Measurements from ENCODE around the gene OR10R2.

The OR10R2 gene

DNA sequence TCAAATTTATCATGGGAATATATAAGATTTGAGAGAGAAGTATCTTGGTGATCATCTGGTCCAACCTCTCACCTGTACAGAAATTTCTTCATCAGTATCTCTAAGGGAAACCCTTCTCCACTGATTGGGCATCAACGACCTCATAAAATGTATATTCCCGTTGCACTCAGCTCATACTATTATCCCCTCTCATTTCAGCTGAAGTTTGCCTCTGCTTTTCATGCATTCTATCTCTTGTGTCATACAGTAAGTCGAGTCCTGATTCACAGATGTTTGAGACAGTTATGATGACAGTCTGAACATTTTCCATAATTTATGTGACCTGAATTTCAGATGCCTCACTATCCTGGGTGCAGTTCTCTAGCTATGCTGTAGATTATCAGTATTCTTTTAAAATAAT lies 21.0 kb downstream of the OR10R2 start:
- no peaks in the 10 kb centered on the region for H3K27me3 ChIP-seq (ENCODE audit: low read depth, low read length)
- H3K4me3 ChIP-seq (ENCODE audit: low read depth in 1 of 2, low read length in 2 of 2), result no peak overlapping the region
- H3K4me1 ChIP-seq (ENCODE audit: control insufficient read depth in 1 of 2, insufficient read depth in 2 of 2, low read length in 2 of 2), result no peaks in the 10 kb centered on the region
- H3K36me3 ChIP-seq (ENCODE audit: control insufficient read depth in 1 of 2, insufficient read depth in 2 of 2, low read length in 2 of 2), result no peaks in the 10 kb centered on the region
- H3K27ac ChIP-seq (ENCODE audit: low read length), result no peak overlapping the region
- H3K9me3 ChIP-seq (ENCODE audit: control insufficient read depth in 1 of 2, low read length in 2 of 2), result no peaks in the 10 kb centered on the region

DNA sequence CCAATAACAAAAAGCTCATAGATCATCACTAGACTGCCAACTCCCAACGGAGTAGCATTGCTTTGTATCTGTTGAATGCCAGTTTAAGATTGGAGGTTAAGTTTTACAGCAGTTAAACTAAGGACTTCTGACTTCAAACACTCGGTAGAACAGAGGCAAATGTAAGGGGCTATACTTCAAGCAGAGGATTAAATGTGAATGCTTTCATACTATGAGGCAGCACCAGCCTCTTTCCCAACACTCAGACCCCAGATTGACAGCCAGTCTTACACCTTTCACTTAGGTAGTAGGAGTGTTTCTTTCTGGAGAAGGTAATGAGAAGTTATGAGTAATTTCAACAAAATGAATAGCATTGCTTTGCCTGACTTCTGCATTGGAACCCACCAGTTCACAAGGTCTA lies 22.8 kb downstream of the OR10R2 start:
- no peaks in the 10 kb centered on the region for H3K27me3 ChIP-seq (ENCODE audit: low read depth, low read length)
- no peaks in the 10 kb centered on the region for H3K9me3 ChIP-seq (ENCODE audit: control insufficient read depth in 1 of 2, low read length in 2 of 2)

DNA sequence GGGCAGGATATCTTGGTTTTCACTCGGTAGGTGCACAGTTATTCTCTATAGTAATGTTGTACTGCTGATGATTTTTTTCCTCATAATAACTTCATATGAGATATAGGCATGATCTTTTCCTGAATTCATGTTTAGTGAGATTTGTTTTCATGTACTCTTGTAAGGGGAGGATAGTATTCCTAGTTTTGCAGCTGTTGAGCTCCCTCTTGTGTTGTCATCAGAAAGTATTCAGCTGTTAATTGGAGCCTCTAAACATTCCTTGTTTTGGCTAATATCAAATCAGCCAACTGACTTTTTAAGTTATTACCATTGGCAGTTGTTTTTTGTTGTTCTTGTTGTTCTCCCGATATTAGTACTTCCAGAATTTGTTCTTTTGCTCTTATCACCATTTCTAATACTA lies 24.4 kb downstream of the OR10R2 start:
- Histone ChIP-seq H3K4me1 (ENCODE audit: control insufficient read depth in 1 of 2, insufficient read depth in 2 of 2, low read length in 2 of 2) (no peaks in the 10 kb centered on the region), H3K27ac (ENCODE audit: low read length) (no peak overlapping the region), H3K27me3 (ENCODE audit: low read depth, low read length) (no peaks in the 10 kb centered on the region), H3K36me3 (ENCODE audit: control insufficient read depth in 1 of 2, insufficient read depth in 2 of 2, low read length in 2 of 2) (no peaks in the 10 kb centered on the region), H3K9me3 (ENCODE audit: control insufficient read depth in 1 of 2, low read length in 2 of 2) (no peaks in the 10 kb centered on the region), H3K4me3 (ENCODE audit: low read depth in 1 of 2, low read length in 2 of 2) (no peak overlapping the region)

More for the DNA sequence above, 22.8 kb downstream of the OR10R2 start:
- H3K36me3 ChIP-seq (ENCODE audit: control insufficient read depth in 1 of 2, insufficient read depth in 2 of 2, low read length in 2 of 2), result no peaks in the 10 kb centered on the region
- H3K4me3 ChIP-seq (ENCODE audit: low read depth in 1 of 2, low read length in 2 of 2), result no peak overlapping the region
- H3K4me1 ChIP-seq (ENCODE audit: control insufficient read depth in 1 of 2, insufficient read depth in 2 of 2, low read length in 2 of 2), result no peaks in the 10 kb centered on the region
- H3K27ac ChIP-seq (ENCODE audit: low read length), result no peak overlapping the region

DNA sequence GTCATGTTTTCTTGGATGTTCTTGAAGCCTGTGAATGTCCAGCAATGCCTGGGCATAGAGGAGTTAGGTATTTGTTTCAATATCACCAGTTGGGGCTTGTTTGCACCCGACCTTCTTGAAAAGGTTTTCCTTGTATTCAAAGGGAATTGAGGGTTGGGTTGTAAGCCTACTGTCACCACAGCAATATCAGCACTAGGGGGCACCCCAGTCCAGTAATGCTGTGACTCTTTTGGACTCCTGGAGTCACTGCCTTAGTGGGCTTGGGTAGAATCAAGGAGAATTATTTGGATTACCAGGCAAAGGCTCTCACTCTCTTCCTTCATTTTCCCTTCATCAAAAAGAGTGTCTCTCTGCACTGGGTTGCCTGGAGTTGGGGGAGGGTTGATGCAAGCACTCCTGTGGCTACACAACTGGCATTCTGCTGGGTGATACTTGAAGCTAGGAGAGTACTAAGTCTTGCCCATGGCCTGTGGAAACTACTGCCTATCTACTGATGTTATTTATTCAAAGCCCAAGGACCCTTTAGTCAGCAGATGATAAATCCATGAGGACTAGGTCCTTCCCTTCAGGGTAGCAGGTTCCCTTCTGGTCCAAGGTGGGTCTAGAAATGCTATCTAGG lies 34.5 kb downstream of the OR10R2 start:
- Histone ChIP-seq H3K9me3 (ENCODE audit: control insufficient read depth in 1 of 2, low read length in 2 of 2) (peaks cover 0 to 3% of the 10 kb centered on the region in 2 donors), H3K4me1 (ENCODE audit: control insufficient read depth in 1 of 2, insufficient read depth in 2 of 2, low read length in 2 of 2) (no peaks in the 10 kb centered on the region), H3K27me3 (ENCODE audit: low read depth, low read length) (no peaks in the 10 kb centered on the region), H3K4me3 (ENCODE audit: low read depth in 1 of 2, low read length in 2 of 2) (no peak overlapping the region), H3K27ac (ENCODE audit: low read length) (no peak overlapping the region), H3K36me3 (ENCODE audit: control insufficient read depth in 1 of 2, insufficient read depth in 2 of 2, low read length in 2 of 2) (no peaks in the 10 kb centered on the region)

DNA sequence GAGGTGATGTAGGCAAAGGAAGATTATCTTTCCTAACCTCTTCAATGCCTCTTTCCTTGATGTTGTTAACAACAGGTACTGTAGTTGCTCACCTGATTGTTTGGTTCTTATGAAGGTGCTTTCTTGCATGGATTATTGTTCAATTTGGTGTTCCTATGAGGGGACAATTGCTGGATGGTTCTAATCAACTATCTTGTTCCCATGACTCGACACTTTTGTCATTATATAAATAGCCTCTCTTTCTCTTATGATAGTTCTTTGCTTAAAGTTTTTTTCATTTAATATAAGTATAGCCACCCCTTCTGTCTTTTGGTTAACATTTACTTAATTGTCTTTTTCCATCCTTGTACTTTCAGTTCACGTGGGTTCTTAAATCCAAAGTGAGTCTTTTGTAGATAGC lies 35.5 kb downstream of the OR10R2 start:
- H3K4me1 ChIP-seq (ENCODE audit: control insufficient read depth in 1 of 2, insufficient read depth in 2 of 2, low read length in 2 of 2), result no peaks in the 10 kb centered on the region
- H3K4me3 ChIP-seq (ENCODE audit: low read depth in 1 of 2, low read length in 2 of 2), result no peak overlapping the region
- H3K36me3 ChIP-seq (ENCODE audit: control insufficient read depth in 1 of 2, insufficient read depth in 2 of 2, low read length in 2 of 2), result no peaks in the 10 kb centered on the region
- H3K27me3 ChIP-seq (ENCODE audit: low read depth, low read length), result no peaks in the 10 kb centered on the region
- H3K27ac ChIP-seq (ENCODE audit: low read length), result no peak overlapping the region
- H3K9me3 ChIP-seq (ENCODE audit: control insufficient read depth in 1 of 2, low read length in 2 of 2), result no peaks in the 10 kb centered on the region

DNA sequence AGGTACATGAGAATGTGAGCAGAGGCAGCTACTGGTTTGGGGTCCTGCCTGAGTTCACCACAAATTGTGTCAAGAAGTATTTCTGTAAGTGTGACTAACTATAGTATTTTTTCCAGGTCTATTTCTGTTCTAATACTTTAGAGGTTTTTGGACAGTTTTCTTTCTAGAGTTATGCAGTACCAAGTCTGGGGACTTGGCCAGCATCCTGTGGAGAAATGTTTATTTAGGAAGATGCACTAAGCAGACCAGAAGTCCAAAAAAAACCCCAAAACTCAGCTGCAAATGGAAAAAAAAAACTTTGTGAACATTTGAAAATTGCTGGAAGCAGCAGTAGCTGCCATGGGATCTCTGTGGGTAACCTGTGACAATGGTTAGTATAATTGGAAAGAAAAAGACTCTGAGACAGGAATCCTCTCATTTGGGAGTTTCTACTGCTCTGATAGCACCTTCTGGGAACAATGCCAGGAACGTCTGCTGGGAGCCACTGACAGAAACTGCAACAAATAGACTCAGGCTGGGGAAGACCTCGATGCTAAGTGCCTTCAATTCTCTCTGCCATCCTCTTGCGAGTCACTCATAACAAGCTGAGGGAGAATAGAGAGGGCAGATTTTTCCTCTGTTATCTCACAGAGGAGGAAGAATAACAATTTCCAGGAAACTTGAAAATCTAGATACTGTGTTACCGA lies 37.6 kb downstream of the OR10R2 start:
- Histone ChIP-seq H3K27ac (ENCODE audit: low read length) (no peak overlapping the region), H3K9me3 (ENCODE audit: control insufficient read depth in 1 of 2, low read length in 2 of 2) (no peaks in the 10 kb centered on the region)

DNA sequence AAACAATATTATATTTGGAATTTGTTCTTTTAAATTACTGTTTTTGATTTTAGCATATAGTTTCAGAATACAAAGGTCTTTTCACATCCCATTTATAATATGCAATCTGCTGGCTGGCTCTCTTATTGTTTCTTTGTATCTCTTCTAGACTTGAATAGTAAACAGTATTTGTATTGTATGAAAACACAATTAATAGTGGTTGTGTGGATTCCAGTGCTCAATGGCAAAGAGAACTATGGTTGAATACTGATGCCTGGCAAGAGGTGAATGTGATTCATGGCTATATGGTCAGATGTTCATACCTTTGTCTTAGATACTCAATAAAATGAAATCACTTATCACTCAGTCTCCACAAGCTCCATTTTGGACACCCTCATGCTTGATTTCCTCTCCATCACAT lies 44.9 kb downstream of the OR10R2 start:
- peaks cover 0 to 3% of the 10 kb centered on the region in 2 donors for H3K9me3 ChIP-seq (ENCODE audit: control insufficient read depth in 1 of 2, low read length in 2 of 2)
- no peaks in the 10 kb centered on the region for H3K36me3 ChIP-seq (ENCODE audit: control insufficient read depth in 1 of 2, insufficient read depth in 2 of 2, low read length in 2 of 2)
- H3K4me3 ChIP-seq (ENCODE audit: low read depth in 1 of 2, low read length in 2 of 2), result no peak overlapping the region
- no peaks in the 10 kb centered on the region for H3K27me3 ChIP-seq (ENCODE audit: low read depth, low read length)
- no peaks in the 10 kb centered on the region for H3K4me1 ChIP-seq (ENCODE audit: control insufficient read depth in 1 of 2, insufficient read depth in 2 of 2, low read length in 2 of 2)
- H3K27ac ChIP-seq (ENCODE audit: low read length), result no peak overlapping the region

More for the DNA sequence above, 37.6 kb downstream of the OR10R2 start:
- Histone ChIP-seq H3K4me3 (ENCODE audit: low read depth in 1 of 2, low read length in 2 of 2) (no peak overlapping the region), H3K36me3 (ENCODE audit: control insufficient read depth in 1 of 2, insufficient read depth in 2 of 2, low read length in 2 of 2) (no peaks in the 10 kb centered on the region), H3K4me1 (ENCODE audit: control insufficient read depth in 1 of 2, insufficient read depth in 2 of 2, low read length in 2 of 2) (no peaks in the 10 kb centered on the region), H3K27me3 (ENCODE audit: low read depth, low read length) (no peaks in the 10 kb centered on the region)

DNA sequence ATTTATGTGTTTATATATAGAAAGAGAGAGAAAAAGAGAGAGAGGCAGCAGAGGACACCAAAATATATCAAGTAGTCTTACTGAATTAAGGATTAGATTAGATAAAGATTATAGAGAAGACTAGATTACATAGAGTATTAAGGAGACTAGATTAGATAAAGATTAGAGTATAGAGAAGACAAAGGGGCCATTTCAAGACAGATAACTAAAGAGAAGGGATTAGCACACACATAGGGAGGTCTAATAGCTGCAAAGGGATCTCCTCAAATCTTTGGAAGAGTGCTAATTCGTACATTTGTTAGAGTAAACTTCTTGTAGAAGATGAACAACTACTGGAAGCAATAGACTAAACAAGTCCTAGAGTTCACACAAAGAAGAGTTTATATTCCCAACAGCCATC lies 48.0 kb downstream of the OR10R2 start:
- Histone ChIP-seq H3K36me3 (ENCODE audit: control insufficient read depth in 1 of 2, insufficient read depth in 2 of 2, low read length in 2 of 2) (no peaks in the 10 kb centered on the region), H3K9me3 (ENCODE audit: control insufficient read depth in 1 of 2, low read length in 2 of 2) (peaks cover 0 to 3% of the 10 kb centered on the region in 2 donors), H3K4me3 (ENCODE audit: low read depth in 1 of 2, low read length in 2 of 2) (no peak overlapping the region), H3K4me1 (ENCODE audit: control insufficient read depth in 1 of 2, insufficient read depth in 2 of 2, low read length in 2 of 2) (no peaks in the 10 kb centered on the region), H3K27me3 (ENCODE audit: low read depth, low read length) (no peaks in the 10 kb centered on the region), H3K27ac (ENCODE audit: low read length) (no peak overlapping the region)

DNA sequence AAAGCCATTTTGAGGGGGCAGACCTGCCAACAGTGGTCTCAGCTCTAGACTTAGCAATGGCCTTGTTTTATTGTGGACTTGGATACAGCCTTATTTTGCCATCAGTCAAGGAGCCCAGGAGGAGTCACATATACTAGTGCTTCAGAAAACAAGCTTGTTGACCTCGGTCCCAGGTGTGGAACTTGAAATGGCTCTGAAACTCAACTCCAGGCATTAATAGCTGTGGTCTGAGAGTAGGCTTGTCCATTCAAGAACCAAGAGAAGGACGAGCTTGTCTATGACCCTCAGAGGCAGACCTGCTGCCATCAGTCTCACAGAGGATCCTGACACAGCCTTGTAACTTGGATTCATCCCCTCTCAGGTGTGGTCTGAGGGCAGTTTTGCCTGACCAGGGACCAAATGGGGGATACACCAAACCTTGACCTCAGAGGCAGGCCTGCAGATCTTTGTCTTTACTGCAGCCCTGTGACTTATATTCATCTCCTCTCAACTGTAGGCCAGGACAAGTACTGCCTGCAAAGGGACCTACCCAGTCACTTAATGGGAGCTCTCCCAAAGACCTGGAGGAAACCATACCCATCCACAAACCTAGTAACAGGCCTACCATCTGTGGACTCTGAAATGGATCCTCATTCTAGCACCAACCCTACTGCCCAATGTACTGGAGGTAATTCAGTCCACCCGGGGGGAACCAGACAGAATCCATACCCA lies 49.1 kb downstream of the OR10R2 start:
- H3K9me3 ChIP-seq (ENCODE audit: control insufficient read depth in 1 of 2, low read length in 2 of 2), result peaks cover 0 to 3% of the 10 kb centered on the region in 2 donors

DNA sequence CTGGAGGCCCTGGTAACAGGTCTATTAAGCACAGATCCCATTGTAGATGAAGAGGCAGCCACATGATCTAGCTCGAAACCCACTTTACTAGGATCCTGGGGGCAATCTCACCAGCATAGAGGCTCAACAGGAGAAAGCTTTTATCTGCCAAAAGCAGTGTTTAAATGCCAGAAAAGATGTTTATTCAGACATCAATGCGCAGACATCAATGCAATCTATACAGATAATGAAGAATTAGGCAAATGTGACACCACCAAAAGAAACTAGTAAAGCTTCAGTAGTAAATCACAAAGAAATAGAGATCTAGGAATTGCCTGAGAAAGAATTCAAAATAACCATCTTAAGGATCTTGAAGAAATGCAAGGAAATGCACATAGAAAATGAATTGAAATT lies 49.6 kb downstream of the OR10R2 start:
- Histone ChIP-seq H3K4me1 (ENCODE audit: control insufficient read depth in 1 of 2, insufficient read depth in 2 of 2, low read length in 2 of 2) (no peaks in the 10 kb centered on the region), H3K4me3 (ENCODE audit: low read depth in 1 of 2, low read length in 2 of 2) (no peak overlapping the region), H3K36me3 (ENCODE audit: control insufficient read depth in 1 of 2, insufficient read depth in 2 of 2, low read length in 2 of 2) (no peaks in the 10 kb centered on the region), H3K9me3 (ENCODE audit: control insufficient read depth in 1 of 2, low read length in 2 of 2) (peaks cover 0 to 3% of the 10 kb centered on the region in 2 donors), H3K27ac (ENCODE audit: low read length) (no peak overlapping the region), H3K27me3 (ENCODE audit: low read depth, low read length) (no peaks in the 10 kb centered on the region)

More for the DNA sequence above, 49.1 kb downstream of the OR10R2 start:
- Histone ChIP-seq H3K4me3 (ENCODE audit: low read depth in 1 of 2, low read length in 2 of 2) (no peak overlapping the region), H3K4me1 (ENCODE audit: control insufficient read depth in 1 of 2, insufficient read depth in 2 of 2, low read length in 2 of 2) (no peaks in the 10 kb centered on the region), H3K27me3 (ENCODE audit: low read depth, low read length) (no peaks in the 10 kb centered on the region), H3K36me3 (ENCODE audit: control insufficient read depth in 1 of 2, insufficient read depth in 2 of 2, low read length in 2 of 2) (no peaks in the 10 kb centered on the region), H3K27ac (ENCODE audit: low read length) (no peak overlapping the region)

DNA sequence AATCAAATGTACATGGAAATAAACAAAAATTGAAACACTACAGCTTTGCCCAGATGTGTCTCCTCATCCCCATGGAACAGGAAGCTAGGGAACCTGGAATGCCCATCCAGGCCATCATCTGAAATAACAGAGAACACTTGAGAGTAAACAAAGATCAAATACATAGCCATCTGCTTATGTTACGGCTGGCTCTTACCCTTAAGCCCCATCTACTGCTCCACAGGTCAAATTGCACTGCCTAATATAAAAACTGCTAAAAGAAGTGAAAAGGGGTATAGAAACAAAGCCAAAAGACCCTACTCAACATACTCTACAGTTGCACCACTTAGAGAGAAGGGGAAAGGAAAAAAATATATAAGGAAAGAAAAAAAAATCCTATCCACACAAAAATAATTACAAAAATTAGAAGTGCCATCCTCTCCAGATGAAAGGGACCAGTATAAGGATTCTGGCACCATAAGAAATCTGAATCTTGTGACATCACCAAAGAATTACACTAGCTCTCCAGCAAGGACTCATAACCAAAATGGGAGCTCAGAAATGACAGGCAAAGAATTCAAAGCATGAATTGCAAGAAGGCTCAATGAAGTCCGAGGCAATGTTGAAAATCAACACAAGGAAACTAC lies 55.3 kb downstream of the OR10R2 start:
- Histone ChIP-seq H3K27me3 (ENCODE audit: low read depth, low read length) (no peaks in the 10 kb centered on the region), H3K36me3 (ENCODE audit: control insufficient read depth in 1 of 2, insufficient read depth in 2 of 2, low read length in 2 of 2) (no peaks in the 10 kb centered on the region), H3K27ac (ENCODE audit: low read length) (no peak overlapping the region), H3K9me3 (ENCODE audit: control insufficient read depth in 1 of 2, low read length in 2 of 2) (no peaks in the 10 kb centered on the region), H3K4me1 (ENCODE audit: control insufficient read depth in 1 of 2, insufficient read depth in 2 of 2, low read length in 2 of 2) (no peaks in the 10 kb centered on the region), H3K4me3 (ENCODE audit: low read depth in 1 of 2, low read length in 2 of 2) (no peak overlapping the region)

Data from muscle layer of duodenum (tissue), 2 donors.